ENCODE data around the gene FOLR1.
"Not testable (repeated sequence)": the region's sequence is repeated elsewhere in the genome, so short reads cannot be mapped to it uniquely, and the experiment has no call there.

The FOLR1 gene

GRCh38 chr11:72177656-72178055 lies 14.3 kb upstream of the FOLR1 start:
- H3K9me2 ChIP-seq (replicated peaks; ENCODE audit: low read depth, low read length), result no peaks in the 10 kb centered on the region
- no peak for TF ChIP-seq EZH2phosphoT487 (IDR thresholded peaks at IDR 0.05; ENCODE audit: borderline replicate concordance)
- TF ChIP-seq, protein P1, sequence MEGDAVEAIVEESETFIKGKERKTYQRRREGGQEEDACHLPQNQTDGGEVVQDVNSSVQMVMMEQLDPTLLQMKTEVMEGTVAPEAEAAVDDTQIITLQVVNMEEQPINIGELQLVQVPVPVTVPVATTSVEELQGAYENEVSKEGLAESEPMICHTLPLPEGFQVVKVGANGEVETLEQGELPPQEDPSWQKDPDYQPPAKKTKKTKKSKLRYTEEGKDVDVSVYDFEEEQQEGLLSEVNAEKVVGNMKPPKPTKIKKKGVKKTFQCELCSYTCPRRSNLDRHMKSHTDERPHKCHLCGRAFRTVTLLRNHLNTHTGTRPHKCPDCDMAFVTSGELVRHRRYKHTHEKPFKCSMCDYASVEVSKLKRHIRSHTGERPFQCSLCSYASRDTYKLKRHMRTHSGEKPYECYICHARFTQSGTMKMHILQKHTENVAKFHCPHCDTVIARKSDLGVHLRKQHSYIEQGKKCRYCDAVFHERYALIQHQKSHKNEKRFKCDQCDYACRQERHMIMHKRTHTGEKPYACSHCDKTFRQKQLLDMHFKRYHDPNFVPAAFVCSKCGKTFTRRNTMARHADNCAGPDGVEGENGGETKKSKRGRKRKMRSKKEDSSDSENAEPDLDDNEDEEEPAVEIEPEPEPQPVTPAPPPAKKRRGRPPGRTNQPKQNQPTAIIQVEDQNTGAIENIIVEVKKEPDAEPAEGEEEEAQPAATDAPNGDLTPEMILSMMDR (conservative IDR thresholded peaks at IDR 0.05; ENCODE audit: low read length), result no peak
- no peak overlapping the region for H2AFZ ChIP-seq (ENCODE audit: low read length)
- H3F3A ChIP-seq (ENCODE audit: low read depth), result no peaks in the 10 kb centered on the region
- no peak overlapping the region for H3K4me2 ChIP-seq (ENCODE audit: low read depth, low read length, poor library complexity, severe bottlenecking)
- no peaks in the 10 kb centered on the region for H3K79me2 ChIP-seq (ENCODE audit: insufficient read depth, low read length)
- H3K4me3 ChIP-seq (ENCODE audit: low read length, poor library complexity, severe bottlenecking), result no peak overlapping the region
- H3K36me3 ChIP-seq (ENCODE audit: insufficient read depth, low read length), result no peaks in the 10 kb centered on the region
- no peaks in the 10 kb centered on the region for H3K4me1 ChIP-seq (ENCODE audit: insufficient read depth, low read length, poor library complexity, severe bottlenecking)
- no peak overlapping the region for H3K9ac ChIP-seq (ENCODE audit: low read depth, low read length, poor library complexity, severe bottlenecking)
- no peaks in the 10 kb centered on the region for H4K20me1 ChIP-seq (ENCODE audit: insufficient read depth, low read length, poor library complexity, severe bottlenecking)
- H3K9me3 ChIP-seq (ENCODE audit: insufficient read depth, low read depth, low read length), result no peaks in the 10 kb centered on the region
- H3K27me3 ChIP-seq (ENCODE audit: insufficient read depth, low read length, poor library complexity, severe bottlenecking), result no peaks in the 10 kb centered on the region

- no peaks in the 10 kb centered on the region for H3K36me3 ChIP-seq (ENCODE audit: insufficient read depth, low read length)
- TF ChIP-seq EZH2phosphoT487 (IDR thresholded peaks at IDR 0.05; ENCODE audit: borderline replicate concordance), result no peak
- TF ChIP-seq, protein P1 (conservative IDR thresholded peaks at IDR 0.05; ENCODE audit: low read length), result no peak
- no peak overlapping the region for H3K9ac ChIP-seq (ENCODE audit: low read depth, low read length, poor library complexity, severe bottlenecking)
- no peaks in the 10 kb centered on the region for H3K4me1 ChIP-seq (ENCODE audit: insufficient read depth, low read length, poor library complexity, severe bottlenecking)
- no peaks in the 10 kb centered on the region for H3K79me2 ChIP-seq (ENCODE audit: insufficient read depth, low read length)
- no peaks in the 10 kb centered on the region for H3F3A ChIP-seq (ENCODE audit: low read depth)
- no peaks in the 10 kb centered on the region for H4K20me1 ChIP-seq (ENCODE audit: insufficient read depth, low read length, poor library complexity, severe bottlenecking)
- H3K4me2 ChIP-seq (ENCODE audit: low read depth, low read length, poor library complexity, severe bottlenecking), result no peak overlapping the region
- no peaks in the 10 kb centered on the region for H3K9me3 ChIP-seq (ENCODE audit: insufficient read depth, low read depth, low read length)
- no peaks in the 10 kb centered on the region for H3K27me3 ChIP-seq (ENCODE audit: insufficient read depth, low read length, poor library complexity, severe bottlenecking)
- H2AFZ ChIP-seq (ENCODE audit: low read length), result no peak overlapping the region
- H3K9me2 ChIP-seq (replicated peaks; ENCODE audit: low read depth, low read length), result no peaks in the 10 kb centered on the region
- H3K4me3 ChIP-seq (ENCODE audit: low read length, poor library complexity, severe bottlenecking), result no peak overlapping the region
These were observed 12.7 kb upstream of the FOLR1 start for GRCh38 chr11:72179049-72179803.

- Histone ChIP-seq H4K20me1 (ENCODE audit: insufficient read depth, low read length, poor library complexity, severe bottlenecking) (no peaks in the 10 kb centered on the region), H3K4me3 (ENCODE audit: low read length, poor library complexity, severe bottlenecking) (no peak overlapping the region), H3K79me2 (ENCODE audit: insufficient read depth, low read length) (no peaks in the 10 kb centered on the region), H3K36me3 (ENCODE audit: insufficient read depth, low read length) (no peaks in the 10 kb centered on the region), H3K4me1 (ENCODE audit: insufficient read depth, low read length, poor library complexity, severe bottlenecking) (no peaks in the 10 kb centered on the region), H3K27me3 (ENCODE audit: insufficient read depth, low read length, poor library complexity, severe bottlenecking) (no peaks in the 10 kb centered on the region), H3K9me3 (ENCODE audit: insufficient read depth, low read depth, low read length) (no peaks in the 10 kb centered on the region), H3K9me2 (replicated peaks; ENCODE audit: low read depth, low read length) (no peaks in the 10 kb centered on the region), H3F3A (ENCODE audit: low read depth) (no peaks in the 10 kb centered on the region), H2AFZ (ENCODE audit: low read length) (no peak overlapping the region), H3K9ac (ENCODE audit: low read depth, low read length, poor library complexity, severe bottlenecking) (no peak overlapping the region), H3K4me2 (ENCODE audit: low read depth, low read length, poor library complexity, severe bottlenecking) (no peak overlapping the region)
- TF ChIP-seq EZH2phosphoT487 (IDR thresholded peaks at IDR 0.05; ENCODE audit: borderline replicate concordance), result no peak
These were observed 12.0 kb upstream of the FOLR1 start for GRCh38 chr11:72179804-72180396.

GRCh38 chr11:72180892-72181552 lies 10.9 kb upstream of the FOLR1 start:
- not testable (repeated sequence) for H2AFZ ChIP-seq (ENCODE audit: low read length); H3K9me3 ChIP-seq (ENCODE audit: insufficient read depth, low read depth, low read length); H3K4me1 ChIP-seq (ENCODE audit: insufficient read depth, low read length, poor library complexity, severe bottlenecking); H3K36me3 ChIP-seq (ENCODE audit: insufficient read depth, low read length); H3K4me3 ChIP-seq (ENCODE audit: low read length, poor library complexity, severe bottlenecking); H3K4me2 ChIP-seq (ENCODE audit: low read depth, low read length, poor library complexity, severe bottlenecking); H3K79me2 ChIP-seq (ENCODE audit: insufficient read depth, low read length); H4K20me1 ChIP-seq (ENCODE audit: insufficient read depth, low read length, poor library complexity, severe bottlenecking); H3F3A ChIP-seq (ENCODE audit: low read depth); H3K27me3 ChIP-seq (ENCODE audit: insufficient read depth, low read length, poor library complexity, severe bottlenecking); H3K9ac ChIP-seq (ENCODE audit: low read depth, low read length, poor library complexity, severe bottlenecking); H3K9me2 ChIP-seq (replicated peaks; ENCODE audit: low read depth, low read length)
